CD14-positive monocyte (primary cell): ENCODE results near the gene ZNF672. TPM values are rescaled to one million over a fixed set of nuclear protein-coding genes. Genes with fewer than 3 reads are reported as not detected.

ENCODE experiments used
- DNase-seq, 3 donors: peaks; one replicate each; pipeline ENCODE4 v3.0.0-alpha.2; 2011 to 2022
- H2AFZ ChIP-seq: 2 replicates; pipeline ENCODE4 v1.6.0; 2012; ENCODE audit warnings: mild to moderate bottlenecking, low read depth, low read length, inconsistent platforms; ENCODE audit not compliant: insufficient read depth, poor library complexity, severe bottlenecking
- H3K27ac ChIP-seq, 2 donors: 1 replicate in 1 of 2; 2 replicates in 1 of 2; pipeline ENCODE4 v1.5.1; 2012 to 2013; ENCODE audit warnings: low read length in 2 of 2, control low read depth in 1 of 2, inconsistent platforms in 1 of 2, low read depth in 1 of 2, mild to moderate bottlenecking in 1 of 2
- H3K27me3 ChIP-seq, 2 donors: one replicate each; pipeline versions ENCODE4 v1.6.0 to v1.6.1; 2011 to 2013; ENCODE audit warnings: low read length in 2 of 2; ENCODE audit not compliant: control insufficient read depth in 2 of 2, insufficient read depth in 2 of 2
- H3K36me3 ChIP-seq, 2 donors: replicated peaks in 1 of 2; 1 replicate in 1 of 2; 2 replicates in 1 of 2; pipeline versions ENCODE4 v1.5.1 to v1.6.1; 2012 to 2013; ENCODE audit warnings: low read length in 2 of 2, control low read depth in 1 of 2, inconsistent platforms in 1 of 2, mild to moderate bottlenecking in 1 of 2; ENCODE audit not compliant: insufficient read depth in 2 of 2, control insufficient read depth in 1 of 2
- H3K4me1 ChIP-seq, 2 donors: 1 replicate in 1 of 2; 2 replicates in 1 of 2; pipeline versions ENCODE4 v1.5.1 to v1.6.1; 2012 to 2013; ENCODE audit warnings: low read length in 2 of 2, control low read depth in 1 of 2, inconsistent platforms in 1 of 2, mild to moderate bottlenecking in 1 of 2, moderate library complexity in 1 of 2; ENCODE audit not compliant: insufficient read depth in 2 of 2, control insufficient read depth in 1 of 2
- H3K4me2 ChIP-seq: replicated peaks from 2 replicates; pipeline ENCODE3; 2012; ENCODE audit warnings: low read length, moderate library complexity, mild to moderate bottlenecking; ENCODE audit not compliant: poor library complexity, severe bottlenecking; ENCODE audit errors: extremely low read depth
- H3K4me3 ChIP-seq, 3 experiments: fragments of 200-600 bp in 1 of 3; sonication (generic) in 1 of 3; replicated peaks in 1 of 3; 1 replicate in 2 of 3; 2 replicates in 1 of 3; pipeline ENCODE4 v1.5.1; 2011 to 2013; ENCODE audit warnings: low read length in 3 of 3, mild to moderate bottlenecking in 3 of 3, control low read depth in 2 of 3, low read depth in 2 of 3, inconsistent platforms in 1 of 3, moderate library complexity in 1 of 3
- H3K79me2 ChIP-seq: 2 replicates; pipeline ENCODE4 v1.6.0; 2012; ENCODE audit warnings: mild to moderate bottlenecking, control low read depth, inconsistent platforms, low read length, moderate library complexity; ENCODE audit not compliant: insufficient read depth
- H3K9ac ChIP-seq: 2 replicates; pipeline ENCODE4 v1.6.0; 2017; ENCODE audit warnings: low read length, mild to moderate bottlenecking; ENCODE audit not compliant: insufficient read depth, poor library complexity, severe bottlenecking
- H3K9me3 ChIP-seq, 2 donors: replicated peaks in 1 of 2; 1 replicate in 1 of 2; 2 replicates in 1 of 2; pipeline versions ENCODE4 v1.5.1 to v1.6.1; 2012 to 2013; ENCODE audit warnings: low read length in 2 of 2, control low read depth in 1 of 2; ENCODE audit not compliant: control insufficient read depth in 1 of 2, insufficient read depth in 1 of 2
- H4K20me1 ChIP-seq: 2 replicates; pipeline ENCODE4 v1.6.0; 2012; ENCODE audit warnings: mild to moderate bottlenecking, low read length, control low read depth, moderate library complexity; ENCODE audit not compliant: insufficient read depth
- H3K27ac Mint-ChIP-seq, 7 donors: one replicate each; pipeline ENCODE4 v1.8.0; 2020; ENCODE audit warnings: mild to moderate bottlenecking in 7 of 7, mixed read lengths in 7 of 7, moderate library complexity in 6 of 7, inconsistent platforms in 2 of 7
- H3K27me3 Mint-ChIP-seq, 3 donors: one replicate each; pipeline ENCODE4 v1.8.0; 2021 to 2022; ENCODE audit warnings: low read depth in 3 of 3, mild to moderate bottlenecking in 3 of 3, mixed read lengths in 3 of 3, moderate library complexity in 3 of 3, inconsistent platforms in 1 of 3
- H3K36me3 Mint-ChIP-seq, 2 donors: one replicate each; pipeline ENCODE4 v1.8.0; 2020; ENCODE audit warnings: mixed read lengths in 2 of 2, inconsistent platforms in 1 of 2, mild to moderate bottlenecking in 1 of 2
- H3K4me1 Mint-ChIP-seq: one replicate; pipeline ENCODE4 v1.8.0; 2020; ENCODE audit warnings: mild to moderate bottlenecking, mixed read lengths
- H3K4me3 Mint-ChIP-seq, 2 donors: one replicate each; pipeline ENCODE4 v1.8.0; 2020; ENCODE audit warnings: mild to moderate bottlenecking in 2 of 2, mixed read lengths in 2 of 2, moderate library complexity in 1 of 2
- H3K9me3 Mint-ChIP-seq, 7 donors: one replicate each; pipeline ENCODE4 v1.8.0; 2020 to 2022; ENCODE audit warnings: mixed read lengths in 7 of 7, mild to moderate bottlenecking in 6 of 7, moderate library complexity in 6 of 7, inconsistent platforms in 2 of 7
- WGBS: methylation state at CpG from one replicate; pipeline ENCODE4 v1.1.5; 2013; ENCODE audit warnings: missing lambda C conversion rate; ENCODE audit not compliant: insufficient coverage; 5-methylcytosine and 5-hydroxymethylcytosine counted together
- intact Hi-C, 2 donors: fragments of 100-400 bp; cut with micrococcal nuclease; formaldehyde crosslinking; loops; one replicate each; pipeline versions ENCODE4 v1.15.0 to v1.15.1; 2023
- polyA plus RNA-seq, 3 donors: library from polyadenylated mRNA; depleted of rRNA in 1 of 3; unstranded in 2 of 3; stranded (reverse) in 1 of 3; fragments of 300-500 nt in 2 of 3; fragments of >200 nt in 1 of 3; fragmentation: Illumina TruSeq in 2 of 3; gene quantifications; 1 replicate in 2 of 3; 2 replicates in 1 of 3; pipeline ENCODE4 v1.2.3, GENCODE V29; 2012 to 2021
- TF ChIP-seq, protein P1 (sequence below): fragments of 200-600 bp; IDR thresholded peaks from one replicate; pipeline ENCODE4 v1.8.0; 2022; ENCODE audit warnings: antibody characterized with exemption, mild to moderate bottlenecking

ZNF672 gene
- polyA plus RNA-seq, 3 donors: 21.2 to 23.9 (median 23.4) TPM

DNA sequence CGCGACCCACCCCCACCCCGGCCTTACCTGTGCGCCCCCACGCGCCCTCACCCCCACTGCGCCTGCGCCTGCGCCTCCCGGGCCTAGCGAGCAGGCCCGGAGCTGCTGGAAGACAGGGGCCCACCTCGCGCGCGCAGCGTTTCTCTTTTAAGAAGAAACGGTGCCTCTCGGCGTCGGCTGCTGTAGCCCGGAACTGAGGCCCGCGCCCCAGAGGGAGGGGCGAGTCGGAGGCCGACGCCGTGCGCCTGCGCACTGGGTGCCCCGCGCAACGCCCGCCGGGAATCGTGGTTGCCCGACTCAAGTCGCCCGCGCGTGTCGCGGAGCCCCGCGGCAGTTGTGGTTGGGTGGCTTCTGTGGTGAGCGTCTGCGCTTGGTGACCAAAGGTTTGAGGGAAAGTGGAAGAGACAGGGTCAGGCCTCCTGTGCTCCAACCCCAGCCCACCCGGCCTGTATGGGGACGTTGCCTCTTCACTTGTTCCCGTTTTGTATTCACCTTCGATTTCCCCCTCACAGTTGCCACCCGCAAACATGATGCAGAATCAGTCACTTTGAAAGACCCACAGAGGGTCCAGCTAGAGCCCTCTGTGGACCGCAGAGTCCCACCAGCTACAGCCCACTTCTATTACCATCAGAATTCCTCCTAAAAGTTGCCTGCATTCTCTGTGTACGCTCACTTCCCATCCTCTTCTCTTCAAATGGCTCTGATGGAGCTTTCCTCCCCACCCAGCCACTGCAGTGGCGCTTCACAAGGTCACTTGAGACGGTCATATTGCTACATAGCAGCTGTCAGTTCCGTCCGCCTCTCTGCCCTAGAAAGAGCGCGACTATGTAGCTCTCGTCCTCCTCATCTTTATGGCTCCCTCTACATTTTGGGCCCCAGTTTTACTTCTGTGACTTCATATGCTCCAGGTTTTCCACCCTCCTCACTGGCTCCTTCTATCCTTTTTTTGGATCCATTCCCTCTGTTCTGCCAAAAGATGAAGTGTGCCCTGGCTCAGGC, 21.2 kb downstream of the ZNF672 start, which contains the start of gene ZNF692:
Gene ZNF692, minus strand, starts transcription at position 195 of the 999 bp plus-strand sequence. CDS start 776 bp downstream, outside the sequence.
- peaks cover 11% of the 10 kb centered on the region for H3K79me2 ChIP-seq
- peak within 1 kb of the TSS; percentile 72 for H3K4me2 ChIP-seq
- no peaks in the 10 kb centered on the region for H3K27me3 ChIP-seq
- peaks cover 17 to 20% of the 10 kb centered on the region in 2 donors for H3K36me3 Mint-ChIP-seq
- H3K4me1 ChIP-seq: peaks cover 46 to 52% of the 10 kb centered on the region in 2 donors
- H3K9ac ChIP-seq: peak within 1 kb of the TSS; percentile 71
- peak; percentile 95 to 96 (median 96) for DNase-seq
- H3K4me1 Mint-ChIP-seq: peaks cover 42% of the 10 kb centered on the region
- H3K4me3 Mint-ChIP-seq: peak within 1 kb of the TSS; percentile 89 to 96
- H3K27ac ChIP-seq: peak within 1 kb of the TSS; percentile 94 to 96
- H3K9me3 Mint-ChIP-seq: no peaks in the 10 kb centered on the region
- H3K4me3 ChIP-seq: peak within 1 kb of the TSS; percentile 67 to 76 (median 70)
- H3K36me3 ChIP-seq: peaks cover 0 to 6% of the 10 kb centered on the region in 2 donors
- H3K27me3 Mint-ChIP-seq: peaks cover 0 to 1% (median 0%) of the 10 kb centered on the region in 3 donors
- peak within 1 kb of the TSS; percentile 98 to 100 (median 99) for H3K27ac Mint-ChIP-seq
- WGBS: under 1% methylated on average over 55 of the region's 62 CpGs
- intact Hi-C loops: loop anchor here (1.0 to 2.0 kb wide), 3 partner anchors 16 to 20 kb away; partner anchors contain the start of gene ZNF672 (in 1 of the 2)
- TF ChIP-seq, protein P1, sequence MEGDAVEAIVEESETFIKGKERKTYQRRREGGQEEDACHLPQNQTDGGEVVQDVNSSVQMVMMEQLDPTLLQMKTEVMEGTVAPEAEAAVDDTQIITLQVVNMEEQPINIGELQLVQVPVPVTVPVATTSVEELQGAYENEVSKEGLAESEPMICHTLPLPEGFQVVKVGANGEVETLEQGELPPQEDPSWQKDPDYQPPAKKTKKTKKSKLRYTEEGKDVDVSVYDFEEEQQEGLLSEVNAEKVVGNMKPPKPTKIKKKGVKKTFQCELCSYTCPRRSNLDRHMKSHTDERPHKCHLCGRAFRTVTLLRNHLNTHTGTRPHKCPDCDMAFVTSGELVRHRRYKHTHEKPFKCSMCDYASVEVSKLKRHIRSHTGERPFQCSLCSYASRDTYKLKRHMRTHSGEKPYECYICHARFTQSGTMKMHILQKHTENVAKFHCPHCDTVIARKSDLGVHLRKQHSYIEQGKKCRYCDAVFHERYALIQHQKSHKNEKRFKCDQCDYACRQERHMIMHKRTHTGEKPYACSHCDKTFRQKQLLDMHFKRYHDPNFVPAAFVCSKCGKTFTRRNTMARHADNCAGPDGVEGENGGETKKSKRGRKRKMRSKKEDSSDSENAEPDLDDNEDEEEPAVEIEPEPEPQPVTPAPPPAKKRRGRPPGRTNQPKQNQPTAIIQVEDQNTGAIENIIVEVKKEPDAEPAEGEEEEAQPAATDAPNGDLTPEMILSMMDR: no peak
- no peaks in the 10 kb centered on the region for H3K9me3 ChIP-seq
- H2AFZ ChIP-seq: peak within 1 kb of the TSS; percentile 94
- H4K20me1 ChIP-seq: no peaks in the 10 kb centered on the region

DNA sequence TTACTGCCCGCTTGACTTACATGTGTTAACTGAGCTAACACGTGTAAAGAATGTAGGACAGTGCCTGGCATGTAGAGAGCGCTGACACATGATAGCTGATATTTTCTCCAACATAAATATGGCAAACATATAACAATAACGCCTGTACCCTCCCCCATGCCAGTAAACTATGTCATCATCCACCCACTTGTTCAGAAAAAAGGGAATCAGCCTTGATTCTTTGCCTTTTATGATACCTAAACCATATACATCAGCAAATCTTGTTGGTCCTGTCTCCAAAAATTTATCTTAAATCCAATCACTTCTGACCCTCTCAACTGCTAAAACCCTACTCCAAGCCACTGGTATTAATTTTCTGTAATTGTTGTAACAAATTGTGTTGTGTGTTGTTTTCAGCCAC, 22.0 kb downstream of the ZNF672 start:
- DNase-seq: no peak
- 70% methylated on average over 3 of the region's 4 CpGs for WGBS
- H3K4me1 ChIP-seq: peaks cover 46 to 52% of the 10 kb centered on the region in 2 donors

More for the DNA sequence above, 22.0 kb downstream of the ZNF672 start:
- Histone ChIP-seq H3K27ac (peak overlapping the region; percentile 94 to 96), H4K20me1 (no peaks in the 10 kb centered on the region), H3K36me3 (peaks cover 0 to 5% of the 10 kb centered on the region in 2 donors), H3K79me2 (peaks cover 11% of the 10 kb centered on the region), H3K9me3 (no peaks in the 10 kb centered on the region), H3K9ac (no peak overlapping the region), H3K4me3 (peak overlapping the region in 1 of 3 experiments; percentile 76), H3K4me2 (peak overlapping the region; percentile 72), H3K27me3 (no peaks in the 10 kb centered on the region), H2AFZ (peak overlapping the region; percentile 94)
- peaks cover 0 to 1% (median 1%) of the 10 kb centered on the region in 3 donors for H3K27me3 Mint-ChIP-seq
- peak overlapping the region; percentile 89 to 96 for H3K4me3 Mint-ChIP-seq
- peaks cover 11 to 13% of the 10 kb centered on the region in 2 donors for H3K36me3 Mint-ChIP-seq
- TF ChIP-seq, protein P1: no peak
- intact Hi-C loops: no loop called here
- H3K27ac Mint-ChIP-seq: peak overlapping the region; percentile 98 to 100 (median 99)
- peaks cover 42% of the 10 kb centered on the region for H3K4me1 Mint-ChIP-seq
- no peaks in the 10 kb centered on the region for H3K9me3 Mint-ChIP-seq
